NB4 (cell line): ENCODE measurements around the gene ZMYND11.

Source experiments
- CTCF ChIP-seq: IDR thresholded peaks from one replicate; pipeline ENCODE4 v1.5.1; 2012; ENCODE audit warnings: low read depth, low read length
- MAX ChIP-seq: IDR thresholded peaks from 2 replicates; pipeline ENCODE4 v1.6.1; 2011; ENCODE audit warnings: low read depth, low read length
- MYC ChIP-seq: IDR thresholded peaks from 2 replicates; pipeline ENCODE4 v1.6.1; 2011; ENCODE audit warnings: low read depth, low read length

- no peak for TF ChIP-seq MYC
- no peak for TF ChIP-seq MAX
- no peak for TF ChIP-seq CTCF
Observed at GRCh38 chr10:301536-301935, 166.3 kb downstream of the ZMYND11 start.
